SK-N-SH treated with all-trans-retinoic acid at 6 μM for 48 hours (cell line): Measurements from ENCODE around the gene URGCP.
A peak's percentile ranks its signal among the peaks of the same experiment; 100 is the strongest.

Experiments
- ATAC-seq: fragments of 200-7000 bp; cut with Tn5 transposase; 3 replicates; pipeline ENCODE4 v1.9.1; 2020; ENCODE audit warnings: mild to moderate bottlenecking, moderate library complexity
- ARNTL ChIP-seq: fragments of 450-650 bp; formaldehyde crosslinking; IDR thresholded peaks from 2 replicates; pipeline ENCODE4 v1.5.0; 2020; ENCODE audit warnings: low read depth, mild to moderate bottlenecking, moderate library complexity, borderline replicate concordance
- CSDC2 ChIP-seq: fragments of 250-450 bp; sonication (Bioruptor Pico); IDR thresholded peaks from 2 replicates; pipeline ENCODE4 v1.5.0; 2020; ENCODE audit warnings: mild to moderate bottlenecking, moderate library complexity
- CSRNP3 ChIP-seq: fragments of 250-450 bp; sonication (Bioruptor Pico); IDR thresholded peaks from 2 replicates; pipeline ENCODE4 v1.5.1; 2021; ENCODE audit warnings: mild to moderate bottlenecking, moderate library complexity
- ESRRG ChIP-seq: fragments of 250-450 bp; sonication (Bioruptor Pico); IDR thresholded peaks from 2 replicates; pipeline ENCODE4 v1.6.1; 2021; ENCODE audit warnings: mild to moderate bottlenecking
- GLIS3 ChIP-seq: fragments of 250-450 bp; sonication (Bioruptor Pico); IDR thresholded peaks from 2 replicates; pipeline ENCODE4 v1.5.0; 2020; ENCODE audit warnings: mild to moderate bottlenecking, moderate library complexity
- ISL1 ChIP-seq: fragments of 250-450 bp; sonication (Bioruptor Pico); IDR thresholded peaks from 2 replicates; pipeline ENCODE4 v2.1.2; 2022; ENCODE audit warnings: mild to moderate bottlenecking, moderate library complexity
- OSR1 ChIP-seq: fragments of 250-450 bp; sonication (Bioruptor Pico); IDR thresholded peaks from 2 replicates; pipeline ENCODE4 v1.8.0; 2022; ENCODE audit warnings: moderate library complexity, mild to moderate bottlenecking, inconsistent platforms
- PPARA ChIP-seq: fragments of 250-450 bp; sonication (Bioruptor Pico); IDR thresholded peaks from 2 replicates; pipeline ENCODE4 v1.5.0; 2020; ENCODE audit warnings: mild to moderate bottlenecking, borderline replicate concordance
- RARB ChIP-seq: fragments of 250-450 bp; sonication (Bioruptor Pico); IDR thresholded peaks from 2 replicates; pipeline ENCODE4 v1.8.0; 2021; ENCODE audit warnings: mild to moderate bottlenecking, moderate library complexity
- SNAI2 ChIP-seq: fragments of 250-450 bp; sonication (Bioruptor Pico); IDR thresholded peaks from 2 replicates; pipeline ENCODE4 v1.5.0; 2020; ENCODE audit warnings: mild to moderate bottlenecking, moderate library complexity
- TCF4 ChIP-seq: fragments of 250-450 bp; sonication (Bioruptor Pico); IDR thresholded peaks from 2 replicates; pipeline ENCODE4 v1.8.0; 2021; ENCODE audit warnings: mild to moderate bottlenecking, moderate library complexity, borderline replicate concordance
- TOX ChIP-seq: fragments of 250-450 bp; sonication (Bioruptor Pico); IDR thresholded peaks from 2 replicates; pipeline ENCODE4 v1.8.0; 2021; ENCODE audit warnings: mild to moderate bottlenecking, moderate library complexity, borderline replicate concordance
- ZC3H10 ChIP-seq: fragments of 250-450 bp; sonication (Bioruptor Pico); IDR thresholded peaks from 2 replicates; pipeline ENCODE4 v1.5.1; 2021; ENCODE audit warnings: mild to moderate bottlenecking, moderate library complexity
- ZFP30 ChIP-seq: fragments of 450-650 bp; formaldehyde crosslinking; IDR thresholded peaks from 2 replicates; pipeline ENCODE4 v1.5.0; 2022; ENCODE audit warnings: mild to moderate bottlenecking, moderate library complexity
- ZNF565 ChIP-seq: fragments of 450-650 bp; formaldehyde crosslinking; conservative IDR thresholded peaks from 2 replicates; pipeline ENCODE4 v1.5.0; 2020; ENCODE audit warnings: low read depth, mild to moderate bottlenecking, moderate library complexity
- ZNF8 ChIP-seq: fragments of 450-650 bp; formaldehyde crosslinking; IDR thresholded peaks from 2 replicates; pipeline ENCODE4 v1.5.0; 2020; ENCODE audit warnings: mild to moderate bottlenecking, moderate library complexity
- TF ChIP-seq, protein P1 (sequence below): fragments of 250-450 bp; sonication (Bioruptor Pico); IDR thresholded peaks from 2 replicates; pipeline ENCODE4 v1.8.0; 2020; ENCODE audit warnings: mild to moderate bottlenecking, moderate library complexity, borderline replicate concordance
- TF ChIP-seq, protein P2 (sequence below): fragments of 250-450 bp; sonication (Bioruptor Pico); IDR thresholded peaks from 2 replicates; pipeline ENCODE4 v1.5.0; 2020; ENCODE audit warnings: mild to moderate bottlenecking, moderate library complexity
- TF ChIP-seq, protein P3 (sequence below): fragments of 250-450 bp; sonication (Bioruptor Pico); IDR thresholded peaks from 2 replicates; pipeline ENCODE4 v1.8.0; 2021; ENCODE audit warnings: low read depth, mild to moderate bottlenecking, moderate library complexity, borderline replicate concordance

The URGCP gene

GRCh38 chr7:43884209-43884608, 22.2 kb downstream of the URGCP start:
- TF ChIP-seq, protein P1, sequence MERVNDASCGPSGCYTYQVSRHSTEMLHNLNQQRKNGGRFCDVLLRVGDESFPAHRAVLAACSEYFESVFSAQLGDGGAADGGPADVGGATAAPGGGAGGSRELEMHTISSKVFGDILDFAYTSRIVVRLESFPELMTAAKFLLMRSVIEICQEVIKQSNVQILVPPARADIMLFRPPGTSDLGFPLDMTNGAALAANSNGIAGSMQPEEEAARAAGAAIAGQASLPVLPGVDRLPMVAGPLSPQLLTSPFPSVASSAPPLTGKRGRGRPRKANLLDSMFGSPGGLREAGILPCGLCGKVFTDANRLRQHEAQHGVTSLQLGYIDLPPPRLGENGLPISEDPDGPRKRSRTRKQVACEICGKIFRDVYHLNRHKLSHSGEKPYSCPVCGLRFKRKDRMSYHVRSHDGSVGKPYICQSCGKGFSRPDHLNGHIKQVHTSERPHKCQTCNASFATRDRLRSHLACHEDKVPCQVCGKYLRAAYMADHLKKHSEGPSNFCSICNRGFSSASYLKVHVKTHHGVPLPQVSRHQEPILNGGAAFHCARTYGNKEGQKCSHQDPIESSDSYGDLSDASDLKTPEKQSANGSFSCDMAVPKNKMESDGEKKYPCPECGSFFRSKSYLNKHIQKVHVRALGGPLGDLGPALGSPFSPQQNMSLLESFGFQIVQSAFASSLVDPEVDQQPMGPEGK (CRISPR knock-in tag), result no peak
- TF ChIP-seq, protein P2, sequence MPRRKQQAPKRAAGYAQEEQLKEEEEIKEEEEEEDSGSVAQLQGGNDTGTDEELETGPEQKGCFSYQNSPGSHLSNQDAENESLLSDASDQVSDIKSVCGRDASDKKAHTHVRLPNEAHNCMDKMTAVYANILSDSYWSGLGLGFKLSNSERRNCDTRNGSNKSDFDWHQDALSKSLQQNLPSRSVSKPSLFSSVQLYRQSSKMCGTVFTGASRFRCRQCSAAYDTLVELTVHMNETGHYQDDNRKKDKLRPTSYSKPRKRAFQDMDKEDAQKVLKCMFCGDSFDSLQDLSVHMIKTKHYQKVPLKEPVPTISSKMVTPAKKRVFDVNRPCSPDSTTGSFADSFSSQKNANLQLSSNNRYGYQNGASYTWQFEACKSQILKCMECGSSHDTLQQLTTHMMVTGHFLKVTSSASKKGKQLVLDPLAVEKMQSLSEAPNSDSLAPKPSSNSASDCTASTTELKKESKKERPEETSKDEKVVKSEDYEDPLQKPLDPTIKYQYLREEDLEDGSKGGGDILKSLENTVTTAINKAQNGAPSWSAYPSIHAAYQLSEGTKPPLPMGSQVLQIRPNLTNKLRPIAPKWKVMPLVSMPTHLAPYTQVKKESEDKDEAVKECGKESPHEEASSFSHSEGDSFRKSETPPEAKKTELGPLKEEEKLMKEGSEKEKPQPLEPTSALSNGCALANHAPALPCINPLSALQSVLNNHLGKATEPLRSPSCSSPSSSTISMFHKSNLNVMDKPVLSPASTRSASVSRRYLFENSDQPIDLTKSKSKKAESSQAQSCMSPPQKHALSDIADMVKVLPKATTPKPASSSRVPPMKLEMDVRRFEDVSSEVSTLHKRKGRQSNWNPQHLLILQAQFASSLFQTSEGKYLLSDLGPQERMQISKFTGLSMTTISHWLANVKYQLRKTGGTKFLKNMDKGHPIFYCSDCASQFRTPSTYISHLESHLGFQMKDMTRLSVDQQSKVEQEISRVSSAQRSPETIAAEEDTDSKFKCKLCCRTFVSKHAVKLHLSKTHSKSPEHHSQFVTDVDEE (CRISPR knock-in tag), result no peak
- no peak for TF ChIP-seq CSDC2 (CRISPR knock-in tag)
- TF ChIP-seq ZNF565, result no peak
- TF ChIP-seq GLIS3 (CRISPR knock-in tag), result no peak
- no peak for ATAC-seq

- ATAC-seq, result no peak
- TF ChIP-seq PPARA (CRISPR knock-in tag) (no peak), ESRRG (CRISPR knock-in tag) (no peak), ZC3H10 (CRISPR knock-in tag) (no peak), SNAI2 (CRISPR knock-in tag) (no peak), OSR1 (CRISPR knock-in tag) (no peak), ISL1 (CRISPR knock-in tag) (no peak), CSRNP3 (CRISPR knock-in tag) (no peak)
These were observed 25.8 kb downstream of the URGCP start for GRCh38 chr7:43880596-43880995.

DNA sequence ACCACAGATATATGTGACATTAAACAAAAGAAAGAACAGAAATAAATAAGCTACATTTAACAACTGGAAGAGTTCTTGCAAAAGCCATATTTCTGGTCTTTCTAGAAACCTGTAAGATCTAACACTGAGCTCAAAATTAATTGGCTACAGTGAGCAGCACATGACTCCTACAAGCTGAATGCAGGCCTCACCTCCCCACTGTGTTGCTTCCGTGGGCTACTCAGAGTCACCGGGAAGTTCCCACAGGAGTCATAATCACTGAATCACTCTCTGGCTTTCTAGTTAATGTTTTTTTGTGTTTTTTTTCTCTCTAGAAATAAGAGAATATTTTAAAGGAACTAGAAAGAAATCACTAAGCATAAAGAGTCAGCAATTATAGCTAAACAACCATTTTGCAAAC, 26.9 kb downstream of the URGCP start:
- no peak for TF ChIP-seq TOX (CRISPR knock-in tag)
- TF ChIP-seq, protein P1 (CRISPR knock-in tag), result no peak
- no peak for TF ChIP-seq RARB (CRISPR knock-in tag)
- TF ChIP-seq SNAI2 (CRISPR knock-in tag), result no peak
- no peak for TF ChIP-seq ZFP30
- no peak for TF ChIP-seq ZC3H10 (CRISPR knock-in tag)
- TF ChIP-seq GLIS3 (CRISPR knock-in tag), result no peak
- no peak for TF ChIP-seq ARNTL
- no peak for TF ChIP-seq ISL1 (CRISPR knock-in tag)
- TF ChIP-seq CSDC2 (CRISPR knock-in tag), result no peak
- no peak for TF ChIP-seq OSR1 (CRISPR knock-in tag)
- no peak for TF ChIP-seq TCF4 (CRISPR knock-in tag)
- TF ChIP-seq, protein P2 (CRISPR knock-in tag), result no peak
- TF ChIP-seq PPARA (CRISPR knock-in tag), result no peak
- no peak for TF ChIP-seq CSRNP3 (CRISPR knock-in tag)
- no peak for TF ChIP-seq ZNF565
- TF ChIP-seq ZNF8, result no peak
- TF ChIP-seq, protein P3, sequence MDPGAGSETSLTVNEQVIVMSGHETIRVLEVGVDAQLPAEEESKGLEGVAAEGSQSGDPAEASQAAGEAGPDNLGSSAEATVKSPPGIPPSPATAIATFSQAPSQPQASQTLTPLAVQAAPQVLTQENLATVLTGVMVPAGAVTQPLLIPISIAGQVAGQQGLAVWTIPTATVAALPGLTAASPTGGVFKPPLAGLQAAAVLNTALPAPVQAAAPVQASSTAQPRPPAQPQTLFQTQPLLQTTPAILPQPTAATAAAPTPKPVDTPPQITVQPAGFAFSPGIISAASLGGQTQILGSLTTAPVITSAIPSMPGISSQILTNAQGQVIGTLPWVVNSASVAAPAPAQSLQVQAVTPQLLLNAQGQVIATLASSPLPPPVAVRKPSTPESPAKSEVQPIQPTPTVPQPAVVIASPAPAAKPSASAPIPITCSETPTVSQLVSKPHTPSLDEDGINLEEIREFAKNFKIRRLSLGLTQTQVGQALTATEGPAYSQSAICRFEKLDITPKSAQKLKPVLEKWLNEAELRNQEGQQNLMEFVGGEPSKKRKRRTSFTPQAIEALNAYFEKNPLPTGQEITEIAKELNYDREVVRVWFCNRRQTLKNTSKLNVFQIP (CRISPR knock-in tag), result no peak
- no peak for TF ChIP-seq ESRRG (CRISPR knock-in tag)
- peak; percentile 42; the same call in 2 of the 3 replicates for ATAC-seq
